ENCODE results near the gene RPS24.

The RPS24 gene

DNA sequence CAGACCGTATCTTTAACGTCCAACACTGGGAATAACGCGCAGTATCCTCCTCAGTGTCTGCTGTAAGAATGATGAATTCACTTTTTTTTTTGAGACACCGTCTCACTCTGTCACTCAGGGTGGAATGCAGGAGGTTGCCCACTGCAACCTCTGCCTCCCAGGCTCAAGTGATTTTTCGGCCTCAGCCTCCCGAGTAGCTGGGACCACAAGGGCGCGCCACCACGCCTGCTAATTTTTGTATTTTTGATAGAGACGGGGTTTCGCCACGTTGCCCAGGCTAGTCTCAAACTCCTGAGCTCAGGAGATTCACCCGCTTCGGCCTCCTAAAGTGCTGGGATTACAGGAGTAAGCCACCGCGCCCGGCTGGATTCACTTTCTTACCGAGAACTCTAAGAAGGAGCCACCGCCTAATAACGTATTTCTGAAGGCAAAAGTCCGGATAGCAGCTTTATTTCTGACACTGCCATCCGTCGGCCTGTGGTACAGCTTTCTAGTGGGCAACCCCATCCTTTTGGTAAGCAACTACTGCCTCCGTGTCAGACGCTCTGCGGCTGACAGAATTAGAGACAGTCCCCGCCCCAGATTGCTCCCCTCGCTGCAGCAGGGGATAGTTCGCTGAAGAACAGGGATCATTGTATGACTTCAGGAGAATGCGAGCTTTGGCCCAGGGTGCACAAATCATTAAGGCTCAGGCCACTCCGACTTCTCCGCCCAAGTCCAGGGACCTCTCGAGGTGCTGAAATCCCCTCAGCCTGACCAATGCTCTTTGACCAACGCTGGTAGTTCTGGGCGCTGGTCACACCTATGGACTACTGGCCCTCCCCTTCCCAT, 5.0 kb upstream of the RPS24 start:
- peak in 2 of 6 experiments; percentile 21 to 45 for DNase-seq

DNA sequence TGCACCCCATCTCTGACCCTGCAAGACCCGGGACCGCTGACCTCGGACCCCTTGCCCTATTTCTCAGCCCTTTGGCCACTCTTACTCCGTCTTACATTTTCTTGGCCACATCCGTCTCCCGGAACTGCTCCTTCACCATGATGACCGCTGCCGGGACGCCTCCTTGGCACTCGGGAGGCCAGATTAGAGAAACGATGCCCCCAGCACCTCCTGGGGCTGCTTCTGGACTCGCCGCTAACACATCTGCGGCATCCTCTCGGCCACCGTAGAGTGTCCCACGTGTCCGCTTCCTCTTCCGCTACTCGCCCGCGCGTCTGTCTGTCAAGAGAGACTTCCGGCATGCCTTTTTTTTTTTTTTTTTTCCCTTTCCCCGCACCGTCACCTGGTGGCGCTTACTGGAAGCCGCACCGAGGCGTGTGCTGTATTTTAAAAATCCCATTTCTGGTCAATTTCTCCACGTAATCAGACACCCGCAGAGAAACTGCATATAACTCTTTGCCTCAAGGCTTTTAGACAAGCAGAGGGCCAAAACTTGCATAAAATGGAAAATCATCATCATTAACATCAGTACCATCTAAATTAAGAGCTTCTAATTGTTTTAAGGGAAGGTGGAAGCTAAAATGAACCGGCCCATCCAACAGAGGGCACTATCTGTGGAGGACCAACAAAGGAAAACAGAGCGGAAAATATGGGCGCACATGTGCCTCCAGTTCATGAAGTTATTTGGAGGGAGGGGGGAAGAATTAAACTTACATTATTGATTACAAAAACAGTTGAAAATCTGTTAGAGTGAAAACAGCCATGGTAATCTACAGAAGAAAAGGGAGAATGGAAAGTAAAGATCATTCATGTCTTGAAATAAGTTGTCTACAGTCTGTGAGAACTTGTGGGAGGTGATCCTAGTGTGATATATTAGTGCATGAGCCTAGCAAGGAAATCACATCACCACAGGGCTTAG, 4.1 kb upstream of the RPS24 start, which contains the start of gene POLR3A:
Gene POLR3A (minus strand): TSS at position 247 of the 958 bp plus-strand sequence. CDS start 108 bp downstream, at position 139.
- peak; percentile 84 to 93 (median 88) for DNase-seq

- no peak for DNase-seq
Observed at GRCh38 chr10:78033387-78033636, 351 bp upstream of the RPS24 start.

- DNase-seq, result no peak
Observed at GRCh38 chr10:78035025-78035424, 1.4 kb downstream of the RPS24 start.

- DNase-seq, result no peak
Observed at GRCh38 chr10:78035437-78035836, 1.8 kb downstream of the RPS24 start.

DNA sequence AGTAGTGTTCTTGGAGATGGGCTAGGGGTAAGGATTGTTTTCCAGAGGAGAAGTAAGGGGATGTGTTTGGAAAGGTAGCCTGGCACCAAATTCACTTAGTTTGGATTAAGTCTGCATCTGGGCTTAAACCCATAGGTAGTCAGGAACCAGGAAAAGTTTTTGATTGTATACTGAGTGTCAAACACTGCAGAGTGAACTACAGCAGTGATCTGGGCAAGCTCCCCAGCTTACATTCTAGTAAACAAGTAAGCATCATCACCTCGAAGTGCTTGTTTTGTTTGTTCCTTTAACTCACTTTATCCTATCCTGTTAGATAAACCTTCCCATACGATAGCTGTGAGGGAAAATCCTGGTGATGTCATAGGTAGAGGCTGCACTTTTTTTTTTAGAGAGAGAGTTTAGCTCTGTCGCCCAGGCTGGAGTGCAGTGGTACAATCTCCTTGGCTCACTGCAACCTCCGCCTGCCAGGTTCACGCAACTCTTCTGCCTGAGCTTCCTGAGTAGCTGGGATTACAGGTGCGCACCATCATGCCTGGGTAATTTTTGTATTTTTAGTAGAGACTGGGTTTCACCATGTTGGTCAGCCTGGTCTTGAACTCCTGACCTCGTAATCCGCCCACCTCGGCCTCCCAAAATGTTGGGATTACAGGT, 2.4 kb downstream of the RPS24 start:
- no peak for DNase-seq

DNA sequence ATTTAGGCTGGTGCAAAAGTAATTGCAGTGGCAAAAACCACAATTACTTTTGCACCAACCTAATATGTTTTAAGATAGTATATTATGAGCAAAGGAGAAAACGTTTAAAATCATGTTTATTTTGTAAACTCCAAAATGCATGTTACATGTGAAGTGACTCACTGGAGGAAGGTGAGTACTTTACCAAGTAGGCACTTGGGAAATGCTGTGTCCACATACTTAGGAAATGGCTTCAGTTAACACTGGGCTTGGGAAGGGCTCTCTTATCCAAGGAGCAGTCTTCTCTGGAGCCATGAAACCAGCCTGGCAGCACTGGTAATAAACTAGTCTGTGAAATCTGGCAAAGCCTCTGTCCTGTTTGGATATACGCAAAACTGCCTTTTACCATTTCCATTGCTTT, 4.4 kb downstream of the RPS24 start:
- DNase-seq, result no peak

- DNase-seq, result no peak
Observed at GRCh38 chr10:78038791-78039547, 5.3 kb downstream of the RPS24 start.

DNA sequence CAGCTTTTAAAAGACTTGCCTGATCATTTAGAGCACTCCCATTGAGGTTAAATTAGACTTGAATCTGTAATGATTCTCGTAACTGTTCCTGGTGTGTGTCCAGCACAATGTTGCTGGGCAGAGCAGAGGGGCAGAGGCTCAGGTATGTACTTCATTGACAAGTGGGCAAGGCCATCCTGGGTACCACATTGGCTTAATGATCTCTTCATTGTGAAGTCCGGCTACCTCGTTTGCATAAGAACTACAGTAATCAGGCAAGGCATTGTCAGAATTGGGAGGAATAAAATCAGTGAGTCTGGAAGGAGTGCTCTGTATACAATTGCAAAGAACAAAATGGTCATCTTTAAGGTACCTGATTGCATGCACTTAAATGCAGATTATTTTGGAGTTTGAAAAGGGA, 6.1 kb downstream of the RPS24 start:
- DNase-seq, result no peak

DNA sequence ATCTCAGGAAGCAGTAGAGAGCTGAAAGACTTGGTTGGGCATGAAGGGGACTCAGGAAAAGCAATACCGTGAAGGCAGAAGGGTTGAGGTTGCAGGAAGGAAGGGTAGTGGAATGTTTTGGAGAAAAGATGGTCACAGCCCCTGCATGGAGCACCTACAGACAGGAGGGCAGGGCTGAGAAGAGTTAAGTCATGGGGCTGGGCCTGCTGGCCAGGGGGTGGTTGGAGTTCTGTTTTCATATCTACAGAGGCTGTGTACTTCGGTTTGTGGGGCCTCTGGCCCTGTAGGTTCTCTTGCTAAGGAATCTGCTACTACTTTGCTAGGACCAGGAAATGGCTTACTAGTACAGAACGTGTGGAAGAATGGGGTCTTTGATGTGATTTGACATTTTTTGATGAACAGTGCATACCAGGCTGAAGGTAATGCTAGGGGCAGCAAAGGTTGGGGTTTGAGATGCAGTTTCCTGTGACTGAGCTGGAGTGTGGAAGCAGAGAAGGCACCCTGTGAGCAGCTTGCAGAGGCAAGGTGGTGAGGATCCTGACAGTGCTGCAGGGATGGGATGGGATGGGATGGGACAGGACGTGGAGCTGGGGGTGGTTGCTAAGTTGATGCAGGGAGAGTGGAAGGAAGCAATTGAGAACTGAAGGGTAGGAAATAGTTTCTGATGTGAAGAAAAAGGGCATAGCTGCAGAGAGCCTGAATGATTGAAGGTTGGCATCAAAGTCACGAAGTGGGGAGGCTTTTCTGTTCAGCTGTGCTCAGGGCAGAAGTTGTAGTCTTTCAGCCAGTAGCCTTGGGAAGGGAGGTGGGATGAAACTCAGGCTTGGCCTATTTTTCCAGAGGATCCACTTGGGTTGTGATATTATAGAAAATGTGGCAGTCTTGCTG, 7.8 kb downstream of the RPS24 start:
- no peak for DNase-seq

- no peak for DNase-seq
Observed at GRCh38 chr10:78042058-78042751, 8.5 kb downstream of the RPS24 start.

GRCh38 chr10:78042752-78043104, 9.1 kb downstream of the RPS24 start:
- no peak for DNase-seq

GRCh38 chr10:78044179-78044578, 10.5 kb downstream of the RPS24 start:
- DNase-seq, result no peak

DNA sequence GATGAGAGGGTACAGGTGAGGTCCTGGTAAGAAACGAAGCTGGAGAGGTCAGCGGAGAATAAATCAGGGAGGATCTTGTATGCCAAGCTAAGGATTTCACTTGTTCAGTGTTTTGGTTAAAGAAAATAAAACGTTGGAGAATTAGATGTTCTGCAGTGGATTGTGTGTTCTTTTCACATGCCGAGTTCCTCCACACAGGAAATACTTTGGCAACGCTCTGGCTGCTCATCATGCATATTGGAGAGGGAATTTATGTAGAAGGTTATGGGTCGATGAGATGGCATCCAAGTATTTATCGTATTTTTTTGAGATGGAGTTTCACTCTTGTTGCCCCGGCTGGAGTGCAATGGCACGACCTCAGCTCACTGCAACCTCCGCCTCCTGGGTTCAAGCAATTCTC, 11.0 kb downstream of the RPS24 start:
- no peak for DNase-seq

DNA sequence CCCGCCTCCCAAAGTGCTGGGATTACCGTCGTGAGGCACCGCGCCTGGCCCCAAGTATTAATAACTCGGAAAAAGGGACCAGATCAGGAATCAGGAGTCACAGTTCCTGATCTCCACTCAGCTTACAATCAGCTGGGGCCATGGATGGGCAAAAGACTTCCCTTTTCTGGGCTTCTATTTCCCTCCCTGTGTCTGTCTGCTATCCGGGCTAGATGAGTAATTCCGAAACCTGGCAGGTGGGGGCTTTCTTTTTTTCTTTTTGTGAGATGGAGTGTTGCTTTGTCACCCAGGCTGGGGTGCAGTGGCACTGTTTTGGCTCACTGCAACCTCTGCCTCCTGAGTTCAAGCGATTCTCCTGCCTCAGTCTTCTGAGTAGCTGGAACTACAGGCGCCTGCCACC, 11.6 kb downstream of the RPS24 start:
- no peak for DNase-seq

DNA sequence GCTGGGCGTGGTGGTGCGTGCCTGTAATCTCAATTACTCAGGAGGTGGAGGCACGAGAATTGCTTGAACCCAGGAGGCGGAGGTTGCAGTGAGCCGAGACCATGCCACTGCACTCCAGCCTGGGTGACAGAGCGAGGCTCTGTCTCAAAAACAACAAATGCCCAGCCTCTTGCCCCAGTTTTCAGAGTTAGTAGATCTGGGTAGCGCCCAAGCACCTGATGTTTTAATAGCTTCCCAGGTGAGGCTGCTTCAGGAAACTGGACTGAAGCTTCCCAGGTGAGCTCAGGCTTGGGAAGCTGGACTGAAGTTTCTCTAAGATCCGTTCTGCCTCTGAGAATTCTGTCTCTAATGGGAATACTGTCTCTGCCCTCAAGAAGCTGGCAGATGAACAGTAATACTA, 12.2 kb downstream of the RPS24 start:
- no peak for DNase-seq

DNA sequence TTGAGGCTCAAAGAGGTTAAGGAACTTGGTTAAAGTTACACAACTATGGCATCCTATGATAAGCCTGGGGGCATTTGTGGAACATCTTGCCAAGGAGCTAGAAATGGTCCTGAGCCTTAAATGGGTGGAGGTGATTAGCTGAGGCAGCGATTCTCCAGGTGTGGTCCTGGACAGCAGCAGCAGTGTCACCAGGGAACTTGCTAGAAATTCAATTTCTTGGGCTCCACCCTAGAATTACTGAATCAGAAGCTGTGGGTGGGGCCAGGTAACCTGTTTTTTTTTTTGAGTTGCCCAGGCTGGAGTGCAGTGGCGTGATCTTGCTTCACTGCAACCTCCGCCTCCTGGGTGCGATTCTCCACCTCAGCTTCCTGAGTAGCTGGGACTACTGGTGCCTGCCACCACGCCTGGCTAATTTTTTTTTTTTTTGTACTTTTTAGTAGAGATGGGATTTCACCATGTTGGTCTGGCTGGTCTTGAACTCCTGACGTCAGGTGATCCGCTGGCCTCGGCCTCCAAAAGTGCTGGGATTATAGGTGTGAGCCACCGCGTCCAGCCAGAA, 13.1 kb downstream of the RPS24 start:
- DNase-seq, result no peak

DNA sequence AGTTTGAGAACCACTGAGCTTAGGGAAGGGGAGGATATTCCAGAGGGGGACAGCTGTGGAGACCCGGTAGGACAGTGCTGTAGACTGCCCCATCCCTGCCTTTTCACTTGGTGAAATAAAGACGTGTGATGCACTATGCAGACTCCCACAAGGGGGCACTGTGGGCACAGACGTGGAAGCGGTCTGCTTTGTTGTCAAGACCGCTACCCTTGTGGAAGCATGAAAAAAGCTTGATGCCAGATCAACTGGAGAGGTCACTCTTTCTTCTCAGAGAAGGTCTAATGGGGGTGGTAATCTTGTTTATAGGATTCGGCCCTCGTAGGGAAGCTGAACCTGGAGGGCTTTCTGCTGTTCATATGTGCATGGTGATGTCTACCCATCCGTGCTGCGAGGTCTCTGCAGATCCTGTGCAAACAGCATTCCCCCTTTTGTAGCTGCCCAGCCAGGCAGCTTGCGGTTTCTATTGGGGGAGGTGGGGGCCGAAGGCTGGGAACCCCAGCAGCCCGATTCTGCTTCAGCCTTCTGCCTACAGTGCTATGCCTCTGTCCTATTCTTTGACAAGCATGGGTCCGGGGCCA, 13.7 kb downstream of the RPS24 start:
- DNase-seq, result peak; percentile 60 to 85 (median 72)

- no peak for DNase-seq
Observed at GRCh38 chr10:78049851-78050250, 16.2 kb downstream of the RPS24 start.

DNA sequence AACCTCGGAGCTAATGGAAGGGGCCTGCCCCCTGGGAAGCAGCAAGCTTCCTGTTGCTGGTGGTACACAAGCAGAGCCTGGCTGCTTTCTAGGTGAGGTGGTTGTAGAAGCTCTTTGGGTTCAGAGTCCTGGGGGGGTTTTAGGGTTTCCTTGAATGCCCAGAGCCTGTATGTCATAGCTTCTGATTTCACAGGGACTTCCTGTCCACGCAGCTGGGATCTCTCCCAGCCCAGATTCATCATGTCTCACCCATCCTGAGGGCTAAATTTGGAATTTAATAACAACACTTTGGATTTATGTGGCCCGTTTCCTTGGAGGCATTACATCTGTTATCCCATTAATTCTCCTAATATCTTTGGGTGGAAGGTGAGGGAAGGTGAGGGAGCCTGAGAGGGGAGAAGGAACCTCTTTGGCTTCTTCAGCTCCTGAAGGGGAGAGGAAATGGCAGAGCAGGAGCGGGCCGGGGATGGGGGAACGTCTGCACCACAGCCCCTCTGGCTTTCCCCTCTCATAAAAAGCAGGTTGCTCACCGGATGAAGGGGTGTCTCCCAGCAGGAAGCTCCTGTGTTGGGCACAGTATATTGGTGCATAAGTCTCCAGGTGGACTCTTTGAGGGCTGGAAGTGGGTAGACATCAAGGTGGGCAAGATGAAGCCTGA, 19.7 kb downstream of the RPS24 start:
- DNase-seq, result no peak
